GM19351 (cell line): Measurements from ENCODE around the gene SPEG.
A peak's percentile ranks its signal among the peaks of the same experiment; 100 is the strongest.

Experiments
- ATAC-seq: cut with Tn5 transposase; IDR thresholded peaks from one replicate; pipeline ENCODE4 v1.9.1; 2021; ENCODE audit warnings: mild to moderate bottlenecking, moderate library complexity; ENCODE audit not compliant: unreplicated experiment

SPEG gene

DNA sequence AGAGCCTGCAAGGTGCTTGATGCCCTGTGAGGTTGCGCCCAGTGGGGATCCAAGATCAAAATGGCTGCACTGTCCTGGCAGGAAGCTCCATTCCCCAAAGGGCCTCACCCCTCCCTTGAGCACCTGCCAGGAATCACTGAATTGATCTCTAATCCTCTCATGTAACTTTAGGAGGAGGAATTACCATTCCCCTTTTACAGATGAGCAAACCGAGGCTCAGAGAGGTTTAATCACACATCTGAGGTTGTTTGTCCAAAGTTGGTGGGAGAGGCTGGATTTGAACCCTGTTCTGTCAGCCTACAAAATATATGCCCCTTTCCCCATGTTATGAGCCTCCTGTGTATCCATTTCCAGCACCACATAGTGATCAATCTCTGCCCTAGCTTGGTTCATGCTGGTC is 90.2 kb downstream of the SPEG start:
- ATAC-seq = no peak

DNA sequence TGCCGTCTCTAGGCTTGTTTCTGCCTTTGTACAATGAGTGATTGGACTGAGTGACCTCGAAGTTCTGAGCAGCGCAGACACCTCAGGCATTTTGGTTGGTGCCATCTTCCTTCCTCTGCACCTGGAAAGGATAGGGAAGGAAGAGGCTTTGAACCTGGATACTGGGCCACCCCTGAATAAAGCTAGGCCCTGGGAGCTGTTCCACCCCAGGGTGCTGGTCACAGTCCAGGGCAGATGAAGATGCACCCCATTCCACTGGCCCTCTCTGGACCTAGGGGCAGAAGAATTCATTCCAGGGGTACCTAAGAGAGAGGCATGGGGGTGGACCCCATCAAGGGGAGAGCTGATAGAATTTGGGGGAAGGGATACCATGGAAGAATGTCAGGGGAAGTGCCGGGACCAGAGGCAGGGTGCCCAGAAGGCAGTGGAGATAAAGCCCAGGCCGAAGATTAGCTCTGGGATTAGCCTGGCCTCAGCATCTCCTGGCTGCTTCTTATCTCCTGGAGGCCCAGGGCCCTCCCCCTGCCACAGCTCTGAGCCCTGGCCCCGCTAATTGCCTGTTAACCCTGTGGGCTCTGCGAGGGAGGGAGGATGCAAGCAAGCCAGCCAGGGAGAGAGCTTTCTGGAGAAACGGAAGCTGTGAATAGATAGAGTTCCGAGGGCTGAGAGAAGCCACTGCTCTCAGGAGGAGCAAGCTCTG is 91.0 kb downstream of the SPEG start:
- no peak for ATAC-seq

GRCh38 chr2:219526320-219527075 is 91.9 kb downstream of the SPEG start:
- no peak for ATAC-seq

- no peak for ATAC-seq
Observed at GRCh38 chr2:219527076-219527394, 92.4 kb downstream of the SPEG start.

DNA sequence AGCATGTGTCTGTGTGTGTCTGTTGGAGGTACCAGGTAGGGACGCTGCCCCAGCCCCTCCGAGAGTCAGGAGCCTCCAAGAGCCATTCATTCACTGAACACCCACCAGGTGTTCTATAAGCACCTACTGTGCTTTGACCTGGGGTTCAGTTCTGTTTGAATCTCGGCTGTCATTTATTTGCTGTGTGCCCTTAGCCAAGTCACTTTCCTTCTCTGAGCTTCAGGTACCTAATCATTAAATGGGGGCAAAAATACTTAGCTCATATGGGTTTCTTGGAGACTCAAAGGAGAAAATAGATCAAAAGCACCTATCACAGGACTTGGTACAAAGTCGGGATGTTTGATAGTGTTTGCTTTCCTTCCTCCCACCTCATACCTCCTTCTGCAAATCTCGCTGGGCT is 92.8 kb downstream of the SPEG start:
- no peak for ATAC-seq

DNA sequence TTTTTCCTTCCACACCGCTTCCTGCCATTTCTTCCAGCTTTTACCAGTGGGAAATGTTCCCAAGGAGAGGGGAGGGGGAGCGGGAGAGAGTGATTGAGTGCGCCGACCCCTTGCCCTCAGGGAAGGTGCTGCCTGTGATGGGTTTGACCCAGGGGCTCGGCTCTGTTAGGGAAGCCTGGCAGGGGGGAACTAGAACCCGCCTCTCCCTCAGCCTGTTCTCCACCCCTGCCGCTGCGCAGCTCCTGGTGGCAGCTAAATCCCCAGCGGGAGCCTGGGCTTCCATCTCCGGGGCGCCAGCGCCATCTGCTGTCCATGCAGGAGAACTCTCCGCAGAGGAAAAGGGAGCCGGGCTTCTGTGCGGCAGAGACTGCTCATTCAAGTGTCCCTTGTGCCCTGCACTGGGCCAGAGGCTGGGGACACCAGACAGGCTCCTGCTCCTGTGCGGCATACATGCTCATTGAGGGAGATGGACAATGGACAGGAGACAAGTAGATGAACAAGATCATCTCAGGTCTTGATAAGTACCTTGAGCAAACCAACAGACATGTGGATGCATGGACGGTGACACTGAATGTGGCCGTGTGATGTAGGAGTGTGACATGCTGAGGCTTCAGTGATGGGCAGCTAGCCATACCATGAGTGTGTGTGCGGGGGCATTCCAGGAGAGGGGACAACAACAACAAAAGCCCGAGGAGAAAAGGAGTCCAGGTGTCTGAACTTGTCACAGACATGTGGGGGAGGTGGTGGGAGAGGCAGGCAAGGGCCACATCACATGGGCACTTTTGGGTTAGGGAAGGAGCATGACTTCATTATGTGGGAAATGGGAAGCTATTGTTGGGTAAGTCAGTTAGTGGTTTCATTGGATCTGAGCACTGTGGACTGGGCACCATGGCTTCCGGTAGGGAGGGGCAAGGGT is 95.7 kb downstream of the SPEG start:
- ATAC-seq = peak; percentile 86

- no peak for ATAC-seq
Observed at GRCh38 chr2:219531639-219532377, 97.2 kb downstream of the SPEG start.

DNA sequence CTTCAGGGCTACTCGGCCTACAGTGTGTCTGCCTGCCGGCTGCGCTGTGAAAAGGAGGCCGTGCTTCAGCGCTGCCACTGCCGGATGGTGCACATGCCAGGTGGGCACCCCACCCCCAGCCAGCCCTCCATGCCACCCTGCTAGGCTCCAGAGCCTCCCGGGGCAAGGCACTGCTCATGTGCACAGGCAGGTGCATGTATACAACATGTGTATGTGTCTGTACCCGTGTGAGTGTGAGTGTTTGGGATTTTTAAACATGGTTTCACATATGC is 97.7 kb downstream of the SPEG start:
- ATAC-seq = no peak

DNA sequence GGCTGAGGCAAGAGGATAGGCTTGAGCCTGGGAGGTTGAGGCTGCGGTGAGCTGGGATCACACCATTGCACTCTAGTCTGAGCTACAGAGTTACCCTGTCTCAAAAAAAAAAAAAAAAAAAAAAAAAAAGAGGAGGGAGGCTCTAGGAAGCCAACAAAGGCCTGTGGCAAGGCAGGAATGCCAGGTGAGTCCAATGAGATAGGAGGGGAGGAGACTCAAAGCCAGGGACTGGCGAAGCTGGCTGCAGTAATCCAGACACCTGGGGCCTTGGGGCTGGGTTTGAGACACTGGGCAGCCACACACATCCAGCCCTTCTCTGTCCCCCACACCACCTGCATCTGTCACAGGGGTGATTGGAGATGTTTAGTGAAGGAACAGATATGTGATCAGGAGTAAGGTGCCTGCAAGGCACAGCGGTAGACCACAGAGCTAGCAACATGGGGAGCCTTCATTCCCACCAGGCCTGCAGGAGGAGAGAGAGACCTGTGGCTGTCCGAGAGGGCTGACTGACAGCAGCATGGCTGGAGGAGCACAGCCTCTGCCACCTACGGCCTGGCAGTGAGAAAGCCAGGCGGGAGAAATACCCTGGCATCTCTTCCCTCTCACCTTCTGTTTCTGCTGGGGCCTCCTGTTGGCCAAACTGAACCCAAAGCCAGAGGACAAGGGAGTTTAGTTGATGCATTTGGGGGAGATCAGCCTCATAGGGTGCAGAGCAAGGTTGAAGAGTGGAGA is 99.5 kb downstream of the SPEG start:
- ATAC-seq = no peak

DNA sequence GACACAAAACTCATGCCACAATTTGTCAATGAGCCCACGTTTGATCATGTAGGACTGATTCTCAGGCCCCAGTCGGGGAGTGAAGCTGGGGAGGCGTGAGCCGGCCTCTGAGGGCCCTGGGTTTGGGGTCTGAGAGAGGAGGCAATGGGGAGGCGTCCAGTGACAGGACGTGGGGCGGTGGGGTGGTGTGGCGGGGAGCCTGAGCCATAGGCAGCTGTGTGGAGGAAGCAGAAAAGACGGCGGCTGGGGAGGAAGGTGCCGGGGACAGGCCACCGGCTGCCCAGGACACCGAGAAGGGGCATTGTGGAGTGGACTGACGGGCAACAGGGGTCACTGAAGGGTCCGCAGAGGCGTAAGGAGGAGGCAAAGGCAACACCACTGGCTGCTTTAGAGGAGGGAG is 101.8 kb downstream of the SPEG start:
- no peak for ATAC-seq

- no peak for ATAC-seq
Observed at GRCh38 chr2:219536967-219537366, 102.3 kb downstream of the SPEG start.

GRCh38 chr2:219537657-219538488 is 103.2 kb downstream of the SPEG start:
- ATAC-seq = no peak

DNA sequence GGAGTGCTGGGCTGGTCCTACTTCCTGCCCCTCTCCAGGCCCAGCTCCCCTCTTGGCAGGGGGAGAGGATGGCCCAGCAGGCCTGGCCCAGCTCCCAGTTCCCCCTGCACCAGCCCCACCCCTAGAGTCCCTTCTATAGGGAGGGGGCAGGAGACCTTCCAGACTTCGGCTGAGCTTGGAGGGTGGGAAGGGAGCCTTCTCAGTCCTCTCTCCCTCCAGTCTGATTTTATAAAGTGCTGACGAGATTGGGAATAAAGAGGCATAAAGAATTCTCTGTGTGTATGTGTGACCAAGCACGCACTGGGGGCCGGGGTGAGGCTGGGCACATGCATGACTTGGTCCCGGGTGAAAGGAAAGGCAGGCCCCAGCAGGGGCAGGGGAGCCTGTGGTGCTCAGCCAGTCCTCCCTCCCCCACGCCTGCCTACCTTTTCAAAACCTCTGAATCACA is 103.9 kb downstream of the SPEG start:
- no peak for ATAC-seq

DNA sequence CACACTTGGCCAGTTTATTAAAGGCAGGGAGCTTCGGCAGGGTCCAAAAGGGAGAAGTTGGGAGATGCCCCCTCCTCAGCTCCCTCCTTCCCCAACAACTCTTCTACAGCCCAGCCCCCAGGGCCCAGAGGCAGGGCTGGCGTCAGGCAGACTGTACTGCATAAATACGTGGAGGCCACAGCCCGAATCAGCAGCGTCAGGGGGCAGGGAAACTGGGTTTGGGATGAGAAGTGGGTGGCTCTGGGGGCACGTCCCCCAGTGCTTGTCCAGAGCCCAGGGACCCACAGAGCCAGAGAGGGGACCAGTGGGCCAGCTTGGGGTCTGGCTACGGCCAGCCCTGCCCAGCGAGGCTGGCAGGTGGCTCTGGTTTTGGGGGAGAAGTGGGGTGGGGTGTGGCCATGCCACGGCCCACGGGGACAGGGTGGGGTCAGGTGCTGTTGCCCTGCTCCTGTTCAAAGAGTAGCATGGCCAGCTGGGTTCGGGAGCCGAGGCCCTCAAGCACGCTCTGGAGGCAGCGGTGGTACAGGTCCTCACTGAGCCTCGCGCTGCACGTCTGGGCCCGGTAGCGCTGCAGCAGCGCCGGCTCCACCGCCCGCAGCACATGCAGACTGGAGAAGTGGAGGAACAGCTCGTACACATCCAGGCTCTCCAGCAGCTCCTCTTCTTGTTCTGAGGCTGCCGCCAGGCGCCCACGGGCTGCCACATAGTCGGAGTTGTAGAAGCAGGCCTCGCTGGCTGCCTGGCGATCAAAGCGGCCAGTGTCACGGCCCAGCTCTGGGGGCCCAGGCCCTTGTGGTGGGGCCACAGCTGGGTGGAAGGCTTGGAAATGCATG is 104.5 kb downstream of the SPEG start:
- no peak for ATAC-seq

DNA sequence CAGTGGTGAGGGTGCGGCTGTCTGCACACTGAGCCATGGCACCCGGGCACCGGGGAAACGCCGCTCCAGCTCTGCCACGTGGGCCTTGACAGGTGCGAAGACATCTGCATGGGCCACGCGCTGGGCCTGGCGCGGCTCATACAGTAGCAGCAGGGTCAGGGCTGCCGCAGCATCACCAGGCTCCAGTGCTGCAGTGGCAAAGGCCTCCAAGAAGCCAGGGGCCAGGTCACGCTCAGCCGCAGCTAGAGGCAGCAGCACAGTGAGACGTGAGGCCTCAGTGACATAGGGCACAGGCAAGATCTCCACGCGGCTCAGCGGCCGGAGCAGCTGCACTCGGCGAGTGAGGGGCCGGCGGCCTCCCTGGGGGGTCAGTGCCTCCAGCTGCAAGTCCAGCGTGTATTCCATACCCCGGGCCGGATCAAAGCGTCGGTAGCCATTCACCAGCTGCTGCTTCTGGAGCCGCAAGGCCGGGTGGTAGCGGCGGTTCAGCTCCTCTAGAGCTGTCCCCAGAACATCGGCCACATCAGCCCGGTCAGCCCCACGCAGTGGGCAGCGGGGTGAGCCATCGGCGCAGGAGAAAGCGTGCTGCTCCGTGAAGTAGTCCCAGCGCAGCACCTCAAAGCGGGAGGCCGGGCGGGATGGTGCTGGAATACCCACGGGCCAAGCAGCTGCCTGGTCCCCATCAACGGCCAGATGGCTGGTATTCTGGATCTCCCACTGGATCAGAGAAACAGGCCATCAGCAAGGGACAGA is 105.5 kb downstream of the SPEG start:
- ATAC-seq = no peak

- no peak for ATAC-seq
Observed at GRCh38 chr2:219540784-219541504, 106.3 kb downstream of the SPEG start.

DNA sequence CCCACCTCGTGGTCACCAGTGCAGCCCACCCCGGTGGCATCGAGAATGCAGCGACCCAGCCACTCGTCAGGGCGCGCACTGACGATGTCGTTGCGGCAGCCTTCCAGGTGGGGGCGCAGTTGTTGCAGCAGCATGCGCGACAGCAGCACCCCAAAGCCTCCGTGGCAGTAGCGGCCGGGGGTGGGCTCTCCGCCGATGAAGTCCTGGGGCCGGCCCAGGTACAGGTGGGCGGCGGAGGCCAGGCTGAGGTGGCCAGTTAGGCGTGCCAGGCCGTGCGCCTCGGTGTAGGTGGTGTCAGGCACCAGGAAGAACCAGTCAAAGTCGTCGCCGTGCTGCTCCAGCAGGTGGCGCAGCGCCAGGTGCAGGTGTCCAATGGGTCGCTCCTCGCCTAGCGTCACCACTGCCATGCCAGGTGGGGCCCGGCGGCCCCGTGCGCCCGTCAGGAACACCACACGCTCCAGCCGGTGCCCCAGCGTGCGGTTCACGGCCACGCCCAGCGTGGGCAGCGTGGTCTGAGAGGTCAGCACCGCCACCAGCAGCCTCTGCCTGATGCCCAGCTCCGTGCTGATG is 107.1 kb downstream of the SPEG start:
- peak; percentile 57 for ATAC-seq
